Esophagus mucosa (tissue), 1 donor: Measurements from ENCODE around the gene TPP2. TPM values are rescaled to one million over a fixed set of nuclear protein-coding genes. Genes with fewer than 3 reads are reported as not detected.
A peak's percentile ranks its signal among the peaks of the same experiment; 100 is the strongest.

ENCODE experiments used
- ATAC-seq: fragments of 200-7000 bp; cut with Tn5 transposase; one replicate; pipeline ENCODE4 v1.9.1; 2020
- total RNA-seq: library from RNA; stranded (reverse); gene quantifications from one replicate; pipeline ENCODE4 v1.2.4, GENCODE V29; 2023
- donor health status: DM: yes; HTN: yes; CAD: no.

The TPP2 gene
- total RNA-seq, 1 donor from 2014 or later, result 17.3 TPM

DNA sequence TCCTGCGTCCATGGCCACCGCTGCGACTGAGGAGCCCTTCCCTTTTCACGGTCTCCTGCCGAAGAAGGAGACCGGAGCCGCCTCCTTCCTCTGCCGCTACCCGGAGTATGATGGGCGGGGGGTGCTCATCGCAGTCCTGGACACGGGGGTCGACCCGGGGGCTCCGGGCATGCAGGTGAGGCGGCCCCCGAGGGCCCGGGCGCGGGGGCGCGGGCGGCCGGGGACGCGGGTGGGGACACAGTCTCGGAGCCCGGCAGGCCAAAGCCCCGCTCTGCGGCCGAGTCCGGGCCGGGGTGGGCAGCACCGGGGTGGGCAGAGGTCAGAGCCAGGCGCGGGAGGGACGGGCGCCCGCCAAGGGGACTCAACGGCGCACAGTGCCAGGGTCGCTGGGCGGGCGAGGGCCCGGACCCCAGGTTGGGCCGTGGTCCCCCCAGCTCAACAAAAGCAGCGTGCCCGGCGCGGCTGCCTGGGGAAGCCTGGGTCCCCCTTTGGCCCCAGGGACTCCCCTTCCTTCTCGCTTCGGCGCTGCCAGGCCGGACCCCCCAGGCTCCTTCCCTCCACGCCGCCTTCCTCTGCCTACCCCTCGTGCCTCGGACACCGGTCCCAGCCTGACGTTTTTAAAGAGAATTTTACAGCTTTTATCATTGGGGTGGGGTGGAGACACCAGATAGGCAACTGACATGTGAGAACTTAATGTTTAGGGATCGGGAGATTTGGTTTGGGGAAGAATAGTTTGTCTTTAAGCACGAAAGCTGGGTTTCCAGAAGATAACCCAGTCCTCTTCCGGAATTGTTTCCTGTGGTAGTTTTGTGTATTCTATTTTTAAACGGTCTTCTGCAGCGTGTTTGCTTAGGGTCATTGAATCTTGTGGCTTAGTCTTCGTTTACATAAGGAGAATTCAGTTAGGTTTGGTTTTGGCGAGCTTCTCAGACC, 509 bp downstream of the TPP2 start:
- ATAC-seq, result peak; percentile 13

DNA sequence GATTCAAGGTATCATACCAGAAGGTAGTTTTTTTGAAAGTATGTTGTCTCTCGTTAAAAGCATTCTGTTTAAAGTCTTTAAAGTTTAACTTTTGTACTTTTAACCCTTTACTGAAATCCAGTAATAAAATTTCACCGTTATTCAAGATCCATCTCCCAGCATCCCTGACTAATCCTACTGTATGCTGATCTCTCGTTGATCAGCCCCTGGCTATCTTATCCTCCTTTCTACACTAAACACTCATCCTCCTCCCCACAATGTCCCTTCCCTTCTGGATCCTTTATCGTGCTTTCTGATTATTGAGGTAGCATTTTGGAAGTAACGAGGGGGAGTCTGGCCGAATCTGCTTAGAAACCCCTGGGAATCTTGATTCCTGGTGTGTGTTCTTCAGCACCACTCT, 1.3 kb downstream of the TPP2 start:
- ATAC-seq, result no peak

DNA sequence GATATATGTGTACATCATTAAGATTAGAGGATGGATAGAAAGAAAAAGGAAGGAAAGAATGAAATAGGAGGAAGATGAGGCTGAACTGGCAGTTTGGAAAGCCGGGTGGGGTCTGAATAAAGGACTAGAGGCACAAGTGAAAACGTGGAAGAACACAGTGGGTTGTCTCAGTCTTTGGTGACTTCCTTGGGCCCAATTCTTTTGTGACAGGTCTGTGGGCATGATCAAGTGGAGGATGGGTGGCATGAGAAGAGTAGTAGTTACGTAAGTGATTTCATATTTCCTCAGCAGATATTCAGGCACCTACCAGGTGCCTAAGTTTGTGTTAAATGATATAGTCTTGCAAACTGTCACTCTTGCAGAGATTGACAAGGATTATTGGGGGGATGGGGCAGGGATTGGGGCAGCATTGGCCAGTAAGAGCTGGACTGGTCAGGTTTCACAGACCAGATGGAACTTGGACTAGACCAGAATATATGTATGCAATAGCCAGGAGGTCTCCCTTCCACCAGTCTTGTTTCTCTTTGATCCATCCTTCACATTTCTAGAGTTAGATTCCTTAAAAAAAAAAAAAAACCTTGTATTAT, 2.7 kb downstream of the TPP2 start:
- ATAC-seq, result no peak

DNA sequence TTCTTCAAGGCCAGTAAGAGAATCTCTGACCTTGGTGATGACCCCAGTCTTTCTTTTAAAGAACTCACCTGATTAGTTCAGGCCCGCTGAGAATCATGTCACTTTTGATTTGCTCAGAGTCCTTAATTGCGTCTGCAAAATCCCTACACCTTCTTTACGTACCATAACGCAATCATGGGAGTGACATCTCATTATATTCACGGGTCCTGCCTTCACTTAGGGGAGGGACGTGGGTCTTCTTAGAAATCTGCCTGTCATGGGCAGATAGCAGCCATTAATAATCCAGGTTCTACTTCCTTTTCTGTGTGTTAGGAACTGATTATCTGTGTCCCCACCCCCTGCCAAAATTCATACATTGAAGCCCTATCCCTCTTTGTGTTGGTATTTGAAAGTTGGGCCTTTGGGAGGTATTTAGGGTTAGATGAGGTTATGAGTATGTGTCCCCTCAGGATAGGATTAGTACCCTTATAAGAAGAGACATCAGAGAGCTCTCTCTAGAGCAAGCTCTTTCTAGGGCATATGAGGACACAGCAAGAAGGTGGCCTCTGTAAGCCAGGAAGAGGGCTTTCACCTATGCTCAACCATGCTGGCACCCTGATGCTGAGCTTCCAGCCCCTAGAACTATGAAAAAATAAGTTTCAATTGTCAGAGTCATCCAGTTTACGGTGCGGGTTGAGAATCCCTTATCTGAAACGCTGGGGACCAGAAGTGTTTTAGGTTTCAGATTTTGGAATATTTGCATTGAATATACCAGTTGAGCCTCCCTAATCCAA, 9.9 kb downstream of the TPP2 start:
- no peak for ATAC-seq

DNA sequence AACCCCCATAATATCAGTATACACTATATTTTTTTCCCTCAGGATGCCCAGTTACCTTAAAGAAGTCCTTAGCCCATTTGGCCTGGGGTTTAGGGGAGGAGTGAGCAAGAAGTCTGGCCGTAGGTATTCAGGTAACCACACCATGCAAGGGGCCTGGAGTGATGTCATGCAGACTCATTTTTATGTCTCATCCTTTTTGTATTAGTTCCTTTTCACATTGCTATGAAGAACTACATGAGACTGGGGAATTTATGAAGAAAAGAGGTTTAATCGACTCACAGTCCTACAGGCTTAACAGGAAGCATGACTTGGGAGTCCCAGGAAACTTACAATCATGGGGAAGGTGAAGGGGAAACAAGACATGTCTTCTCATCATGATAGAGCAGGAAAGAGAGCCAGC, 12.2 kb downstream of the TPP2 start:
- no peak for ATAC-seq

DNA sequence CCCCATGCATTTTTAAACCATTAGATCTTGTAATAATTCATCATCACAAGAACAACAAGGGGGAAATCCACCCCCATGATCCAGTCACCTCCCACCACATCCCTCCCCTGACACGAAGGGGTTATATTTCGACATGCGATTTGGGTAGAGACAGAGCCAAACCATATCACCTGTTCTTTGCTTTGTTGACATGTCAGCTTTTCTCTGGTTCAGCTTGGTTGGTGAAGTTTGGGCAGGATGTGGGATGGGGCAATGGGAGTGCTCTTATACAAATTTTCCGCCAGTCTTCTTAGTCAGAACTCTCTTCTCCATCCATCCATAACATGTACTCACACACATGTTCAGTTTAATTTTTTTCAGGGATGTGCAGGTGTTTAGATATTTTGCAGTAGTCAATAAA, 12.9 kb downstream of the TPP2 start:
- no peak for ATAC-seq

DNA sequence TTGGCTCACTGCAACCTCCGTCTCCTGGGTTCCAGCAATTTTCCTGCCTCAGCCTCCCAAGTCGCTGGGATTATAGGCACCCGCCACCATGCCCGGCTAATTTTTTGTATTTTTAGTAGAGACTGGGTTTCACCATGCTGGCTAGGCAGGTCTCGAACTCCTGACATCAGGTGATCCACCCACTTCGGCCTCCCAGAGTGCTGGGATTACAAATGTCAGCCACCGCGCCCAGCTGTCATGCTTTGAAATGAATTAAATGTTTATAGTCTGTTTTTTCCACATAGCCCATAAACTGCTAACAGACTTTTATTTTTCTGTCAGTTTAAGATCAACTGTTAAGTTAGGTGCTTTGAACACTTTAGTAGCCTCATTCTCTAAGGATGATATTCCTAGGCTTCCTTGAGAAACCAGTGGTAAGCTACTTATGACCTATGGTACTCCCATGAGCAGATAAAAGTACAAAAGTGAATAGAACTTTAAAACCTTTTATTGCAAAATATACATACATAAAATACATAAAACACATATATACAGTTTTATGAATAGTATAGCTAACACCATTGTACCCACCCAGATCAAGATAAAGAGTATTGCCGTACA, 13.6 kb downstream of the TPP2 start:
- no peak for ATAC-seq

DNA sequence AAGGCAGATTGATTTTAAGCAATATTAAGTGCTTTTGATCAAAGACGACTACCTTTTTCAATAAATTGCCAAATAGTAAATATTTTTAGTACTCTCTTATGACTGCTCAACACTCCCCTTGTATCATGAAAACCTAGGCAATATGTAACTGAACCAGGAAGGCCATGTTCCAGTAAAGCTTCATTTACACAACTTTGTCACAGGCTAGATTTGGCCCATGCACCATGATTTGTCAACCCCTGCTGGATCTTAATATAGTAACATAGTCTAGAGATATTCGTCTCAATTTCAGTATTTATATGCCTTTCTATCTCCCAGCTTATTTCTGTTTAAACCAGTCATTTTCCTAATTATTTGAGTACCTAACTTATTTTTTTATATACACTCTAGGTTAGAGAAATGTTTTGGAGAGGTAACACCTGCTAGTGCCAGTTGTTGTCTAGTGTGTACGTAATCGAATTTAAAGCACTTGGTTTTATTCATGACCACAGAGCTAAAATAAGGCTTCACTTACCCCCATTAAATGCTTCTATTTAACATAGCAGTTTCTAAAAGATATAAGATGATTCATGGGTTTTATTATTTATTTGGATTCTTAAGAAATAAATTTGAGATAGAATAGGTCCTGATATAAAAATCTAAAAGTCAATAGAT, 21.0 kb downstream of the TPP2 start:
- no peak for ATAC-seq

DNA sequence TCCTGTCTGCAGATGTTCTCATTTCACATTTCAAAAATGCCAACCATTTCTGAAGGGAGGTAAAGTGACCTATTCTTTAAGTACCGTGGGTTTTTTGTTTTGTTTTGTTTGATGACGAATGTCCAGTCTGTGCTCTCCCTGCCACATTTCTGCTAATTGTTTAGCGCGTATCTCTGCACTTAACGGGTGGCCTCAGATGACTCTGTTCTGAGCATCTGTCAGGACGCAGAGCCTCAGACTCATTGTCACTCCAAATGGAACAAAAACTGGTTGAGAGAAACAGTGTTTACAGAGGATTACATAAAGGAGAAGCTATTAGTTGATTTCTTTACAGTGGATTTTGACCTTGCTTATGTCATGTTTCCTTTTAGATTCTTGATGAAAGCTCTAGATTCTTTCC, 23.7 kb downstream of the TPP2 start:
- ATAC-seq, result no peak

DNA sequence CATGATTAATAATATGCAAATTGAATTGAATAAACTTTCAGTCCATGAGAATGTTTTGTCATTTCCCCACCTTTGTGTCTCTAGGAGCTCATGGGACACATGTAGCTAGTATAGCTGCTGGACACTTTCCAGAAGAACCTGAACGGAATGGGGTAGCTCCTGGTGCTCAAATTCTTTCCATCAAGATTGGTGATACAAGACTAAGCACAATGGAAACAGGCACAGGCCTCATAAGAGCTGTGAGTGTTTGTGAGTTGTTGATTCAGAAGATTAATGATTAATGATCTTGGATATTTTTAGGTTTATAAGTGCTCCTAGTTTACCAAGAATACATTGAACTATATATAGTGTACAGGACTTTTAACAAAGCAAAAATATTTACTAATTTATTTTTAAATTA, 30.1 kb downstream of the TPP2 start:
- no peak for ATAC-seq

DNA sequence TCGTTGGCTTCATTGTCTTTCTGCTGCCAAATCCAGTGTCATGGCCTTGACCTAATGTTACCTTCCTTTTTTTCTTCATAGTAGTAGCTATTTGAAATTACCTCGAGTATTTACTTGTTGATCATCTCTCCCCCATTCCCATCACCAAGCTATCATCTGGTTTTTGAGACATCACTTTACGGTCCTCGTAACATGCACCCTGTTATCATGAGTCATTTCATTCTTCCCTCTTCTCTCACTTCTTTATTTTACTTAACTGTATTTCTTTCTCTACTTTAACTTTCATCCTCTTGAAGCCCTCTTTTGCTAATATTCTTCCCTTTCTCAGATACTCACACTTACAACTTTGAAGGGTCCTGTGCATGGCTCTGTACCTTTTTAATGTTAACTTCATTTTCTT, 31.8 kb downstream of the TPP2 start:
- ATAC-seq, result no peak

DNA sequence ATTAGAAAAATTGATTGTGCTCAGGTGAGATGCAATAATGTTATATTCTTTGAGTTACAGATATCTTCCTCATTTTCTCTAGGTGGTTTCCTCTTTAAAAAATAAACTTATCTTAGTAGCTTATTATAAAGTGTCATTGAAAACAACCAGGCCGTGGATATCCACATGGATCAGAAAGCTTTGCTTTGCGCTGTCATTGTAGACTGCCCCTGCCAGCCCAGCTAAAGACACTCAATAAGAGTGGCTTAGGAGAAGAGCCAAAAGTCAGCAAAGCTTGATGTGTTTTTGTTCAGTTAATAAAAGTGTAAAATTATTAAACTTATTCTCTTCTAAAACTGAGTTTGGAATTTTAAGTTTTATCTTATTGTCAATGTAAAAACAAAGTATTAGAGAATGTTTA, 34.4 kb downstream of the TPP2 start:
- ATAC-seq, result no peak

DNA sequence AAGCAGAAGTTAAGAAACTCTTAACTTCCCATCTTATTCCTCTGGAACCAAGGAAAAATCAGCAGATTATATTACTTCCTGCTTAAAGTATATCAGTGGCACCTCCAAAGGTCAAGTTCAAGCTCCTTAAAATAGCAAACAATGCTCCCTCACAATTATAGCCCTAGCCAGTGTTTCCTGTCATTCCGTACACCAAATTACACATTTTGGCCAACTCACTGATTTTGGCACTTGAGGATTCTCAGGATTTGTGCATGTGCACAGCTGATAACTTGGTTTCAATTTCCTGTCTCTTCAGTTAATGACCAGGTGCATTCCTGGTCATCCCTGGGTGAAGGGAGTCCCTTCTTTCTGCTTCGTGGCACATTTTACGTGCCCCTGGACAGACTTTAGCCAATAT, 42.0 kb downstream of the TPP2 start:
- ATAC-seq, result no peak

DNA sequence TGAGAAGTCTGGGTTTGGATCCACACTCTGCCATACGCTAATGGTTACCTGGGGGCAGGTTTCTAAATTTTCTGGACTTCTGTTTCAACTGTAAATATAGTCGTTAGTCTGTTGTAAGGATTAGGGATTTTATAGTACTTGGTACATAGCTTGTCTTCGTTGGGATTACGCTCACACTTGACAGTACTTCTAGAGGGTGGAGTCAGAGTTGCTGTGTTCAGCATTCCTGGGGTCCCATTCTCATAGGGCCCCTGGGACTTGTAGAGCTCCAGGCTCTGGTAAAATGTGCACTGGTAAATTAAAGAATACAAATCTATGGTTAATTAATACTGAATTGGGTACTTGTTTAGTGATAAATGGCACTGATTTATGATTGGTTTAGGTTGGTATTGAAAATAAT, 45.2 kb downstream of the TPP2 start:
- no peak for ATAC-seq

DNA sequence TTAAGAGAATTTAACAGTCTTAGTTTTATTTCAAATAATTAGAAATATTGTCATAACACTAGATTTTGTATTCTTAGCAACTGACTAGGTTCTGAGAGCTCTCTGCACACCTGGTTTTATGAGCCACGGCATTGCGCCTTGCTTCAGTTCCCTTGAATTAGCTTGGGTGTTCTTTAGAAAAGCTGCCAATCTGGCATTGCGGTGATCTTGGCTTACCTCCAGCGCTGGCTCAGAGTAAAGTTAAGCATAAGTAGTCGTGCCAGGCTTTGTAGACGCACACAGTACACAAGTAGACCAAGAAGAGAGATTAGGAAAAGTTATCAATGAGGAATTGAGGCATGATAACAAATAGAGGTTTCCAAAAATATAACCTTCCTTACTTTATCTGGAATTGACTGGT, 45.7 kb downstream of the TPP2 start:
- peak; percentile 74 for ATAC-seq

DNA sequence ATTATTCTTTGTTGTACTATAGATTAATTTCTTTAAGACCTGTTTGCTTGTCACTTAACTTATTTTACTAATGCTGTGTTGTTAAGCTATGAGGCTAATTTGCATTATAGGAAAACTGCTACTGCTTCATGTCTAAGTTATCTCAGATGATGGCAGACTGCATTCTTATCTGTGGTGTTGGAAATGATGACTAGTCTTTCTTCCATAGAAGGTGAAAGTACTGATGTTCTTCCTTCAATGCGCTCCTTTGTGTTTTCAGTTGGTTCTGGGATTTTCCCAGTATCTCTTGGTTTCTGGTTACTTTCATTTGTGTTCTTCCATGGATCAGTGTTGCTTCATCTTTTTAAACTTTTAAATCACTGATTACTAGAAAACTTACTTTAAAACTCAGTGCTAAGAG, 46.9 kb downstream of the TPP2 start:
- no peak for ATAC-seq

DNA sequence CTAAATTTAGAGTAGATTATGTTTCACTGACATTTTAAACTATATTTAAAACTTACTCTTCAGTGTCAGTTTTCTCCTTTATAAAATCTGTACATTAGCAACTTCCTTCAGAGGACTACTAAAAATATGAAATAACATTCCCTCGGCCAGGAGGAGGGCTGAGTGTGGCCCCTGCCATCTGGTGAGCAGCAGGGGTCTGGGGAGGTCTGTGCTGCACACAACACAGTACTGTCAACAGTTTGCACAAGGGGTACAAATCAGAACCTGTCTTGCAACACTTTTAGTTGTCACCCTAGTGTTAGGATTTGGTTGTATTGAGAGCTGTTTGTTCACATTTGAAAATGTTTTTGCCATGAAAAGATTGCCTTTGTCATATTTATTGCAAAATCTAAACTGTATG, 48.9 kb downstream of the TPP2 start:
- ATAC-seq, result no peak

DNA sequence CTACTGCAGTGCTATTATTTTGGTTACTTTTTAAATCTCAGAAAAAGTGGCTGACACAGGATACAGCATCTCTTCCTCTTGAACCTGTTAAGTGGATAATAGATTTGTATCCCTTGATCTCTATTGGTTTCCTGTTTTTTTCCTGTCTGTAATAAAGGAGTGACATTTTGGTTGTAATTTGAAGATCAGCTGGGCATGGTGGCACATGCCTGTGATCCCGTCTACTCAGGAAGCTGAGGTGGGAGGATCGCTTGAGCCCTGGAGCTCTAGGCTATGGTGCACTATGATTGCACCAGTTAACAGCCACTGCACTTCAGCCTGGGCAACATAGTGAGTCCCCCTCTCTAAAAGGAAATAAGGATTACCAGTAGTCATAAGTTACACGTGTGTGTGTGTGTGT, 51.3 kb downstream of the TPP2 start:
- no peak for ATAC-seq

DNA sequence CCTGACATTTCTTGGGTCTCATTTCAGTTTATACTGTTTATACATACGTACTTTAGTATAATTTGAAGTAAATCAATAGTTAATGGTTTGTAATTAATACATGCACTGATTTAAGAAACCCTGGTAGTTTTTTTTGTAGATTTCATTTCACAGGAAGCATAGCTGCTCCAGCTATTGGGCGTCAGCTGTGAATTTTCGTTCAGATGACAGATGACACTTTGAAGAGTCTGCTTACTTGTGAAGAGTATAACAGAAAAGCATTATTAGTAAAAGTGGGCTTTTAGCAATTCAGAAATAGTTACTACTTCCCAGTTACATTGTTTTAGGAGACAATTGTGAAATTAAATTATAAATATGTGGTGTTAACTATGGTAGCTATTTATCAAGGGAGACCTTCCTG, 53.7 kb downstream of the TPP2 start:
- no peak for ATAC-seq

DNA sequence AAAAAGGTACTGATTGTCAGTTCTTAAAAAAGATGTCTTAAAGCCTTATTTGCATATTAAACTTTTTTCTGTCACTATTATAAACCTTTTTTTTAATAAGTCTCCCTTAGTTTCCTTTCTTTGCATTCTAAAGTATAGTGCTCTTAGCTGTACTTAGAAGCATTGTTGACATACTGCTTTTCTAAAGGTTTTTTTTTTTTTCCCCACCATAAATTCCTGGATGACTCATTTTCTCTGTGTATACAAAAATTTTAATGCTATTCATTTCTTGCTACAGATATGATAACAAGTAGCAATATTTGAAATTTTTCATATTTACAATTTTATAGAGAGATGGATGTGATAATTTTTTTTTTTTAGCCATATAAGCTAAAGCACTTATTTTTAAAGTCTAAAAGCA, 54.6 kb downstream of the TPP2 start:
- no peak for ATAC-seq

DNA sequence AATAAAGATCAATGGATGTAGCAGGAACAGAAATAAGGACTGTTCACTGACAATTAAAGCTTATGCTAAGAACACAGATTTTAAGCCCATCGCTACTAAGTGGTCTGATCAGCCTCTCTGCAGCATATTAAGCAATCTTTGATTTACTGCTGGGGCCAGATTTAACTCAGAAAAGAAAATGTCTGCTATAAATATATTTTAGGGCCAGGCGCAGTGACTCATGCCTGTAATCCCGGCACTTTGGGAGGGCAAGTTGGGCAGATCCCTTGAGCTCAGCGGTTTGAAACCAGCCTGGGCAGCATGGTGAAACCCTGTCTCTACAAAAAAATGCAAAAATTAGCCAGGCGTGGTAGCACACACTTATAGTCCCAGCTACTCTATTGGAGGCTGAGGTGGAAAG, 55.1 kb downstream of the TPP2 start:
- ATAC-seq, result peak; percentile 92

DNA sequence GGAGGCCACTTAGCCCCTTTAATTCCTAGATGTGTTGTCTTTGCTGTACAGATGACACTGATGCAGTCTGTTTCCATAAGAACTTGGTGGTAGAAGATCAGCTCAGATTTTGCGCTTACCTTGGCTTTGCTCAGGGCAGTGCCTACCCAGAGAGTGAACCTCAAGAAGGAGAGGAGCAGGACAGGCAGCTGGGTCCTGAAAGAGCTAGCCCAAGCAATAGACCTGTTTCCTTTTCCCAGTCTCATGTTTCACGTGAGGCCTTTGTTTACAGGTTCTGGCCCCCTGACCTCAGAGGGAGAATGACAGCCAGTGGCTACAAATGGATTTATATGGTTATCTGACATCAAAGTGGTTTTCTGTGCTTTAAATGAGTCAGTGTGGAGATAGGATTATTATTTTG, 58.0 kb downstream of the TPP2 start:
- ATAC-seq, result no peak

DNA sequence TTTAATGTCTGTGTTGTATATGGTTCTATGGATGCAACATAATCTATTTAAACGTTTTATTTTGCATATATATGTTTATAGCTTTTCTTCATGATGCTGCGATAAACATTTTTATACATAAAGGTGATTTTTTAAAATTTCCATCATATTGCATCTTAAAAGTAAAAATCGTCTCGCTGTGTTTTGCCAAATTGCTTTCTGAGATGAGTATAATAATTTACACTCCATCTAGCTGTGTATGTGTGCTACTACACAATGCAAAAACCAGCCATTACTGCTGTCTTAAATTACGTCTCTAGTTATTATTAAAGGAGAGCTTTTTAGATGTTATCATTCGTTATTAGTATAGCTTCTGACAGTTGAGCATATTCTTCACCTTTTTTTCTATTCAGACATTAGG, 60.8 kb downstream of the TPP2 start:
- ATAC-seq, result no peak
